ENCODE data around the gene AXL.

AXL gene

DNA sequence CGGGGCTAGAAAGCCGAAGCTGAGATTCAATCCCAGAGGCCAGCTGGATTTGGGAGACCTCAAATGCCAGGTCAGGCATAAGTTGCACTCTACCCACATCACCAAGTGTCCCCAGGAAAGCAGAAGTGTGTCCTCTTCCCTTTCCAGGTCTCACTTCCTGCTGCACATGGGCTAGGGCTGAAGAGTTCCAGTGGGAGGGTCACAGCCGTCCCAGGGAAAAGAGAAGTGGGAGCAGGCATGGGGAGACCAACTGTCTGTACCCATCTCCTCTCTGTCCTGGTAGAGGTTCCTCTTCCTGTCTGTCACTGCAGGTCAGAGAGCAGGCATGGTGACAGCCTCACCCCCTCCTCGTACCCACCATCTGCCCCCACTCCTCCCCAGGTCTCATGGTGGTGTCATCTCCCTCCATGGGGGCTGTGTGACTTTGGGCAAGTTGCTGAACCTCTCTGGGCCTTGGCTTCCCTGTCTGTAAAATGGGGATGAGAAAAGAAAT lies 14.8 kb downstream of the AXL start:
- TF ChIP-seq ZFP3 (CRISPR knock-in tag; IDR thresholded peaks at IDR 0.05) (no peak), ZNF70 (CRISPR knock-in tag; IDR thresholded peaks at IDR 0.05) (no peak), PPARA (CRISPR knock-in tag; IDR thresholded peaks at IDR 0.05; ENCODE audit: borderline replicate concordance) (no peak), ARNTL (CRISPR knock-in tag; IDR thresholded peaks at IDR 0.05; ENCODE audit: borderline replicate concordance, low read depth) (no peak), GLIS3 (CRISPR knock-in tag; IDR thresholded peaks at IDR 0.05) (no peak), ZNF565 (CRISPR knock-in tag; conservative IDR thresholded peaks at IDR 0.05; ENCODE audit: low read depth) (no peak), SNAI2 (CRISPR knock-in tag; IDR thresholded peaks at IDR 0.05) (no peak), ESRRG (CRISPR knock-in tag; IDR thresholded peaks at IDR 0.05) (no peak), TOX (CRISPR knock-in tag; IDR thresholded peaks at IDR 0.05; ENCODE audit: borderline replicate concordance) (no peak), CSDC2 (CRISPR knock-in tag; IDR thresholded peaks at IDR 0.05) (no peak), RARB (CRISPR knock-in tag; IDR thresholded peaks at IDR 0.05) (no peak), BACH2 (CRISPR knock-in tag; IDR thresholded peaks at IDR 0.05; ENCODE audit: borderline replicate concordance) (no peak), TCF4 (CRISPR knock-in tag; IDR thresholded peaks at IDR 0.05; ENCODE audit: borderline replicate concordance) (no peak), ZFP30 (CRISPR knock-in tag; IDR thresholded peaks at IDR 0.05) (no peak), ISL1 (CRISPR knock-in tag; IDR thresholded peaks at IDR 0.05) (no peak), ZC3H10 (CRISPR knock-in tag; IDR thresholded peaks at IDR 0.05) (no peak)
- TF ChIP-seq, protein P1, sequence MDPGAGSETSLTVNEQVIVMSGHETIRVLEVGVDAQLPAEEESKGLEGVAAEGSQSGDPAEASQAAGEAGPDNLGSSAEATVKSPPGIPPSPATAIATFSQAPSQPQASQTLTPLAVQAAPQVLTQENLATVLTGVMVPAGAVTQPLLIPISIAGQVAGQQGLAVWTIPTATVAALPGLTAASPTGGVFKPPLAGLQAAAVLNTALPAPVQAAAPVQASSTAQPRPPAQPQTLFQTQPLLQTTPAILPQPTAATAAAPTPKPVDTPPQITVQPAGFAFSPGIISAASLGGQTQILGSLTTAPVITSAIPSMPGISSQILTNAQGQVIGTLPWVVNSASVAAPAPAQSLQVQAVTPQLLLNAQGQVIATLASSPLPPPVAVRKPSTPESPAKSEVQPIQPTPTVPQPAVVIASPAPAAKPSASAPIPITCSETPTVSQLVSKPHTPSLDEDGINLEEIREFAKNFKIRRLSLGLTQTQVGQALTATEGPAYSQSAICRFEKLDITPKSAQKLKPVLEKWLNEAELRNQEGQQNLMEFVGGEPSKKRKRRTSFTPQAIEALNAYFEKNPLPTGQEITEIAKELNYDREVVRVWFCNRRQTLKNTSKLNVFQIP (CRISPR knock-in tag; IDR thresholded peaks at IDR 0.05; ENCODE audit: borderline replicate concordance, low read depth): no peak
- TF ChIP-seq, protein P2, sequence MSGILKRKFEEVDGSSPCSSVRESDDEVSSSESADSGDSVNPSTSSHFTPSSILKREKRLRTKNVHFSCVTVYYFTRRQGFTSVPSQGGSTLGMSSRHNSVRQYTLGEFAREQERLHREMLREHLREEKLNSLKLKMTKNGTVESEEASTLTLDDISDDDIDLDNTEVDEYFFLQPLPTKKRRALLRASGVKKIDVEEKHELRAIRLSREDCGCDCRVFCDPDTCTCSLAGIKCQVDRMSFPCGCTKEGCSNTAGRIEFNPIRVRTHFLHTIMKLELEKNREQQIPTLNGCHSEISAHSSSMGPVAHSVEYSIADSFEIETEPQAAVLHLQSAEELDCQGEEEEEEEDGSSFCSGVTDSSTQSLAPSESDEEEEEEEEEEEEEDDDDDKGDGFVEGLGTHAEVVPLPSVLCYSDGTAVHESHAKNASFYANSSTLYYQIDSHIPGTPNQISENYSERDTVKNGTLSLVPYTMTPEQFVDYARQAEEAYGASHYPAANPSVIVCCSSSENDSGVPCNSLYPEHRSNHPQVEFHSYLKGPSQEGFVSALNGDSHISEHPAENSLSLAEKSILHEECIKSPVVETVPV (CRISPR knock-in tag; IDR thresholded peaks at IDR 0.05): no peak
- TF ChIP-seq, protein P3, sequence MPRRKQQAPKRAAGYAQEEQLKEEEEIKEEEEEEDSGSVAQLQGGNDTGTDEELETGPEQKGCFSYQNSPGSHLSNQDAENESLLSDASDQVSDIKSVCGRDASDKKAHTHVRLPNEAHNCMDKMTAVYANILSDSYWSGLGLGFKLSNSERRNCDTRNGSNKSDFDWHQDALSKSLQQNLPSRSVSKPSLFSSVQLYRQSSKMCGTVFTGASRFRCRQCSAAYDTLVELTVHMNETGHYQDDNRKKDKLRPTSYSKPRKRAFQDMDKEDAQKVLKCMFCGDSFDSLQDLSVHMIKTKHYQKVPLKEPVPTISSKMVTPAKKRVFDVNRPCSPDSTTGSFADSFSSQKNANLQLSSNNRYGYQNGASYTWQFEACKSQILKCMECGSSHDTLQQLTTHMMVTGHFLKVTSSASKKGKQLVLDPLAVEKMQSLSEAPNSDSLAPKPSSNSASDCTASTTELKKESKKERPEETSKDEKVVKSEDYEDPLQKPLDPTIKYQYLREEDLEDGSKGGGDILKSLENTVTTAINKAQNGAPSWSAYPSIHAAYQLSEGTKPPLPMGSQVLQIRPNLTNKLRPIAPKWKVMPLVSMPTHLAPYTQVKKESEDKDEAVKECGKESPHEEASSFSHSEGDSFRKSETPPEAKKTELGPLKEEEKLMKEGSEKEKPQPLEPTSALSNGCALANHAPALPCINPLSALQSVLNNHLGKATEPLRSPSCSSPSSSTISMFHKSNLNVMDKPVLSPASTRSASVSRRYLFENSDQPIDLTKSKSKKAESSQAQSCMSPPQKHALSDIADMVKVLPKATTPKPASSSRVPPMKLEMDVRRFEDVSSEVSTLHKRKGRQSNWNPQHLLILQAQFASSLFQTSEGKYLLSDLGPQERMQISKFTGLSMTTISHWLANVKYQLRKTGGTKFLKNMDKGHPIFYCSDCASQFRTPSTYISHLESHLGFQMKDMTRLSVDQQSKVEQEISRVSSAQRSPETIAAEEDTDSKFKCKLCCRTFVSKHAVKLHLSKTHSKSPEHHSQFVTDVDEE (CRISPR knock-in tag; IDR thresholded peaks at IDR 0.05): no peak
- TF ChIP-seq, protein P4, sequence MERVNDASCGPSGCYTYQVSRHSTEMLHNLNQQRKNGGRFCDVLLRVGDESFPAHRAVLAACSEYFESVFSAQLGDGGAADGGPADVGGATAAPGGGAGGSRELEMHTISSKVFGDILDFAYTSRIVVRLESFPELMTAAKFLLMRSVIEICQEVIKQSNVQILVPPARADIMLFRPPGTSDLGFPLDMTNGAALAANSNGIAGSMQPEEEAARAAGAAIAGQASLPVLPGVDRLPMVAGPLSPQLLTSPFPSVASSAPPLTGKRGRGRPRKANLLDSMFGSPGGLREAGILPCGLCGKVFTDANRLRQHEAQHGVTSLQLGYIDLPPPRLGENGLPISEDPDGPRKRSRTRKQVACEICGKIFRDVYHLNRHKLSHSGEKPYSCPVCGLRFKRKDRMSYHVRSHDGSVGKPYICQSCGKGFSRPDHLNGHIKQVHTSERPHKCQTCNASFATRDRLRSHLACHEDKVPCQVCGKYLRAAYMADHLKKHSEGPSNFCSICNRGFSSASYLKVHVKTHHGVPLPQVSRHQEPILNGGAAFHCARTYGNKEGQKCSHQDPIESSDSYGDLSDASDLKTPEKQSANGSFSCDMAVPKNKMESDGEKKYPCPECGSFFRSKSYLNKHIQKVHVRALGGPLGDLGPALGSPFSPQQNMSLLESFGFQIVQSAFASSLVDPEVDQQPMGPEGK (CRISPR knock-in tag; IDR thresholded peaks at IDR 0.05; ENCODE audit: borderline replicate concordance): no peak
- no peak for ATAC-seq

DNA sequence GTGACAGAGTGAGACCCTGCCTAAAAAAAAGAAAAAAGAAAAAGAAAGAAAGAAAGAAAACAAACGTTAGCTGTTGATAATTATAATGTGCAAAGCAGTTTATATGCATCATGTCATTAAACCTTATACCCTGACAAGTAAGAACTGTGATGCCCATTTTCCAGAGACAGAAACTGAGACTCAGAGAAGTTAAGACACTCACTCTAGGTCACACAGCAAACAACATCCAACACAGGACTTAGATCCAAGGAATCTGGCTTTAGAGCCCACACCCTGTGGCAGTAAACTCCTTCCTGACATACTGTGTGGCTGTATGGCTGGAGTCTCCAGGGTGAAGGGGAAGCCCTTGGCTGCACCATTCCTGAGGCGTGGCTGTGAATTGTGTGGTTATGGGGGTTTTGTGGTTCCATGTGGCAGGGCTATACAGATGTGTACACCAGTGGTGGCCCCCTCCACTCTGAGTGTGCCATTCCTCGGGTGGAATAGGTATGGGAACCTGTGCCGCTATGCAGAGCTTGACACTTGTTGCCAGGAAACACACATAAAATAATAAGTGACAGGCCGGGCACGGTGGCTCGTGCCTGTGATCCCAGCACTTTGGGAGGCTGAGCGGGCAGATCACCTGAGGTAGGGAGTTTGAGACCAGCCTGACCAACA lies 15.6 kb downstream of the AXL start:
- ATAC-seq: no peak
- TF ChIP-seq ZNF8 (CRISPR knock-in tag; IDR thresholded peaks at IDR 0.05) (no peak), ESRRG (CRISPR knock-in tag; IDR thresholded peaks at IDR 0.05) (no peak), ZNF565 (CRISPR knock-in tag; conservative IDR thresholded peaks at IDR 0.05; ENCODE audit: low read depth) (no peak), TCF4 (CRISPR knock-in tag; IDR thresholded peaks at IDR 0.05; ENCODE audit: borderline replicate concordance) (no peak), TOX (CRISPR knock-in tag; IDR thresholded peaks at IDR 0.05; ENCODE audit: borderline replicate concordance) (no peak), ZC3H10 (CRISPR knock-in tag; IDR thresholded peaks at IDR 0.05) (no peak), SNAI2 (CRISPR knock-in tag; IDR thresholded peaks at IDR 0.05) (no peak), OSR1 (CRISPR knock-in tag; IDR thresholded peaks at IDR 0.05) (no peak), ZNF70 (CRISPR knock-in tag; IDR thresholded peaks at IDR 0.05) (no peak), RARB (CRISPR knock-in tag; IDR thresholded peaks at IDR 0.05) (no peak), ZFP3 (CRISPR knock-in tag; IDR thresholded peaks at IDR 0.05) (no peak), BACH2 (CRISPR knock-in tag; IDR thresholded peaks at IDR 0.05; ENCODE audit: borderline replicate concordance) (no peak), ZFP30 (CRISPR knock-in tag; IDR thresholded peaks at IDR 0.05) (no peak), ARNTL (CRISPR knock-in tag; IDR thresholded peaks at IDR 0.05; ENCODE audit: borderline replicate concordance, low read depth) (no peak)
- TF ChIP-seq, protein P2 (CRISPR knock-in tag; IDR thresholded peaks at IDR 0.05): no peak
- TF ChIP-seq, protein P4 (CRISPR knock-in tag; IDR thresholded peaks at IDR 0.05; ENCODE audit: borderline replicate concordance): no peak
- TF ChIP-seq, protein P1 (CRISPR knock-in tag; IDR thresholded peaks at IDR 0.05; ENCODE audit: borderline replicate concordance, low read depth): no peak
